Kidney capillary endothelial cell (primary cell): ENCODE measurements around the gene TPD52L1.

Source experiments
- DNase-seq: peaks from one replicate; pipeline ENCODE4 v3.0.0-alpha.2; 2018; ENCODE audit warnings: low spot score

TPD52L1 gene

GRCh38 chr6:125208625-125209249, 55.2 kb downstream of the TPD52L1 start:
- DNase-seq, result no peak

GRCh38 chr6:125210667-125211066, 57.1 kb downstream of the TPD52L1 start:
- DNase-seq, result no peak

- no peak for DNase-seq
These were observed 57.8 kb downstream of the TPD52L1 start for GRCh38 chr6:125211352-125211751.

- no peak for DNase-seq
These were observed 58.8 kb downstream of the TPD52L1 start for GRCh38 chr6:125212377-125212776.

GRCh38 chr6:125213939-125214338, 60.4 kb downstream of the TPD52L1 start:
- DNase-seq, result no peak

- no peak for DNase-seq
These were observed 61.8 kb downstream of the TPD52L1 start for GRCh38 chr6:125215252-125215819.

GRCh38 chr6:125216015-125216414, 62.4 kb downstream of the TPD52L1 start:
- DNase-seq, result no peak

- DNase-seq, result no peak
These were observed 63.8 kb downstream of the TPD52L1 start for GRCh38 chr6:125217369-125217768.

GRCh38 chr6:125217992-125218391, 64.4 kb downstream of the TPD52L1 start:
- no peak for DNase-seq

- DNase-seq, result no peak
These were observed 65.9 kb downstream of the TPD52L1 start for GRCh38 chr6:125219361-125219895.

GRCh38 chr6:125220712-125221111, 67.1 kb downstream of the TPD52L1 start:
- DNase-seq, result no peak

GRCh38 chr6:125222531-125223455, 69.2 kb downstream of the TPD52L1 start:
- DNase-seq, result no peak

GRCh38 chr6:125224231-125224861, 70.8 kb downstream of the TPD52L1 start:
- DNase-seq, result no peak

GRCh38 chr6:125227244-125227643, 73.7 kb downstream of the TPD52L1 start:
- no peak for DNase-seq

GRCh38 chr6:125228981-125229479, 75.5 kb downstream of the TPD52L1 start:
- DNase-seq, result no peak

- DNase-seq, result no peak
These were observed 77.1 kb downstream of the TPD52L1 start for GRCh38 chr6:125230674-125231073.

GRCh38 chr6:125231133-125231532, 77.6 kb downstream of the TPD52L1 start:
- no peak for DNase-seq

GRCh38 chr6:125231574-125232343, 78.2 kb downstream of the TPD52L1 start:
- no peak for DNase-seq

GRCh38 chr6:125232466-125232865, 78.9 kb downstream of the TPD52L1 start:
- DNase-seq, result no peak

GRCh38 chr6:125233202-125233601, 79.6 kb downstream of the TPD52L1 start:
- no peak for DNase-seq
